ENCODE measurements around the gene AGTR1. TPM values are rescaled to one million over a fixed set of nuclear protein-coding genes. Genes with fewer than 3 reads are reported as not detected.

The AGTR1 gene
- total RNA-seq, 2 donors from 2014 or later, result 3.3 to 13.0 TPM

GRCh38 chr3:148792516-148792915, 94.8 kb downstream of the AGTR1 start:
- Histone ChIP-seq H3K9me3 (no peaks in the 10 kb centered on the region), H3K27me3 (replicated peaks; ENCODE audit: insufficient read depth) (no peaks in the 10 kb centered on the region), H3K4me3 (no peak overlapping the region), H3K4me1 (replicated peaks) (no peaks in the 10 kb centered on the region), H3K36me3 (no peaks in the 10 kb centered on the region), H3K27ac (no peak overlapping the region)
- TF ChIP-seq POLR2AphosphoS5 (IDR thresholded peaks at IDR 0.05) (no peak), POLR2A (IDR thresholded peaks at IDR 0.05) (no peak)
- TF ChIP-seq, protein P1, sequence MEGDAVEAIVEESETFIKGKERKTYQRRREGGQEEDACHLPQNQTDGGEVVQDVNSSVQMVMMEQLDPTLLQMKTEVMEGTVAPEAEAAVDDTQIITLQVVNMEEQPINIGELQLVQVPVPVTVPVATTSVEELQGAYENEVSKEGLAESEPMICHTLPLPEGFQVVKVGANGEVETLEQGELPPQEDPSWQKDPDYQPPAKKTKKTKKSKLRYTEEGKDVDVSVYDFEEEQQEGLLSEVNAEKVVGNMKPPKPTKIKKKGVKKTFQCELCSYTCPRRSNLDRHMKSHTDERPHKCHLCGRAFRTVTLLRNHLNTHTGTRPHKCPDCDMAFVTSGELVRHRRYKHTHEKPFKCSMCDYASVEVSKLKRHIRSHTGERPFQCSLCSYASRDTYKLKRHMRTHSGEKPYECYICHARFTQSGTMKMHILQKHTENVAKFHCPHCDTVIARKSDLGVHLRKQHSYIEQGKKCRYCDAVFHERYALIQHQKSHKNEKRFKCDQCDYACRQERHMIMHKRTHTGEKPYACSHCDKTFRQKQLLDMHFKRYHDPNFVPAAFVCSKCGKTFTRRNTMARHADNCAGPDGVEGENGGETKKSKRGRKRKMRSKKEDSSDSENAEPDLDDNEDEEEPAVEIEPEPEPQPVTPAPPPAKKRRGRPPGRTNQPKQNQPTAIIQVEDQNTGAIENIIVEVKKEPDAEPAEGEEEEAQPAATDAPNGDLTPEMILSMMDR (IDR thresholded peaks at IDR 0.05), result no peak
- DNase-seq (ENCODE audit: low spot score), result no peak
- 84% methylated on average over 1 of the region's 1 CpG for WGBS
- intact Hi-C loops (cut with DNase I), result no loop called here

Small RNA genes within 50 kb of the gene (small RNA-seq; reads per million reads assigned to genes)
- gene RPL38P1, result 0 reads per million in 2 donors

Other genes with a start within 250 kb of the AGTR1 start
- 1 to 10 TPM; 2.0 to 9.9 TPM for gene CPB1, start 129.9 kb downstream of the AGTR1 start, total RNA-seq
- 1 to 10 TPM; 2.6 to 8.1 TPM for gene CPA3, start 167.4 kb downstream of the AGTR1 start, total RNA-seq

Measured in prostate gland (tissue), 2 donors.